ENCODE measurements around the gene EPAS1. TPM values are rescaled to one million over a fixed set of nuclear protein-coding genes. Genes with fewer than 3 reads are reported as not detected.

Gene EPAS1
- total and polyA plus RNA-seq, 2 of the 13 experiments (the other 11 are each of a cell fraction or from before 2014, with no cell fraction given) = 47.1 to 182 TPM

DNA sequence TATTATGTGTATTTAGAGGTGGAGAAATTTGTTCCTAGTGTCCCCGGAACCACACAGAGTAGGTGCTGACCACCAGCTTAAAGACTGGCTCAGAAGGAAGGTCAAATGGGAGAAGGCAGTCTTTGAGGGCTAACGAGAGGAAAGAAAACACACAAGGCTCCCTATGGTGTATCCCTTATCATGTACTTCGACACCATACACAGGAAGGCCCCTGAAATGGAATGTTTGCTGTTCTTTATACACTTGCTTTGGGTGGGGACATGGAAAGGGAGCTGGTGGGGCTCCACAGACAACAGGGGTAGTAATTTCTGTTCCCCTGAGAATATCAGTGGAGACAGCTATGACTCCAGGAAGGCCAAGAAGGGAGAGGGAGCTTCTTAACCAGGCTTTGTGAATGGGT lies 6.0 kb downstream of the EPAS1 start (continued):
- TF ChIP-seq ZNF569 (CRISPR knock-in tag; IDR thresholded peaks at IDR 0.05; ENCODE audit: borderline replicate concordance) (no peak), CHD2 (IDR thresholded peaks at IDR 0.05; ENCODE audit: low read depth, low read length) (no peak), ZNF34 (CRISPR knock-in tag; IDR thresholded peaks at IDR 0.05; ENCODE audit: borderline replicate concordance) (no peak), ZBTB20 (CRISPR knock-in tag; IDR thresholded peaks at IDR 0.05; ENCODE audit: borderline replicate concordance, low read depth) (no peak), FOSL2 (CRISPR knock-in tag; IDR thresholded peaks at IDR 0.05) (0 out of 2 replicates have a peak, but pooled peaks have one; percentile 7), ZNF367 (CRISPR knock-in tag; IDR thresholded peaks at IDR 0.05; ENCODE audit: borderline replicate concordance) (no peak), KDM4B (CRISPR knock-in tag; IDR thresholded peaks at IDR 0.05) (no peak), KLF15 (CRISPR knock-in tag; IDR thresholded peaks at IDR 0.05; ENCODE audit: borderline replicate concordance) (no peak), DMAP1 (CRISPR knock-in tag; IDR thresholded peaks at IDR 0.05) (0 out of 2 replicates have a peak, but pooled peaks have one; percentile 33), ZNF549 (CRISPR knock-in tag; IDR thresholded peaks at IDR 0.05) (no peak), MEIS2 (CRISPR knock-in tag; IDR thresholded peaks at IDR 0.05) (no peak), AGO2 (optimal IDR thresholded peaks at IDR 0.05; ENCODE audit: low read depth, low read length) (no peak), HDAC2 (CRISPR knock-in tag; IDR thresholded peaks at IDR 0.05) (peak; percentile 25; the same call in 1 of the 2 replicates), PAF1 (CRISPR knock-in tag; IDR thresholded peaks at IDR 0.05) (no peak)
- TF ChIP-seq, protein P1, sequence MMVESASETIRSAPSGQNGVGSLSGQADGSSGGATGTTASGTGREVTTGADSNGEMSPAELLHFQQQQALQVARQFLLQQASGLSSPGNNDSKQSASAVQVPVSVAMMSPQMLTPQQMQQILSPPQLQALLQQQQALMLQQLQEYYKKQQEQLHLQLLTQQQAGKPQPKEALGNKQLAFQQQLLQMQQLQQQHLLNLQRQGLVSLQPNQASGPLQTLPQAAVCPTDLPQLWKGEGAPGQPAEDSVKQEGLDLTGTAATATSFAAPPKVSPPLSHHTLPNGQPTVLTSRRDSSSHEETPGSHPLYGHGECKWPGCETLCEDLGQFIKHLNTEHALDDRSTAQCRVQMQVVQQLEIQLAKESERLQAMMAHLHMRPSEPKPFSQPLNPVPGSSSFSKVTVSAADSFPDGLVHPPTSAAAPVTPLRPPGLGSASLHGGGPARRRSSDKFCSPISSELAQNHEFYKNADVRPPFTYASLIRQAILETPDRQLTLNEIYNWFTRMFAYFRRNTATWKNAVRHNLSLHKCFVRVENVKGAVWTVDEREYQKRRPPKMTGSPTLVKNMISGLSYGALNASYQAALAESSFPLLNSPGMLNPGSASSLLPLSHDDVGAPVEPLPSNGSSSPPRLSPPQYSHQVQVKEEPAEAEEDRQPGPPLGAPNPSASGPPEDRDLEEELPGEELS (CRISPR knock-in tag; IDR thresholded peaks at IDR 0.05) = 0 out of 2 replicates have a peak, but pooled peaks have one; percentile 13
